Heart left ventricle (tissue), 16 donors: ENCODE data around the gene ZNF598. TPM values are rescaled to one million over a fixed set of nuclear protein-coding genes. Genes with fewer than 3 reads are reported as not detected.
A peak's percentile ranks its signal among the peaks of the same experiment; 100 is the strongest.

Experiments used
- ATAC-seq, 4 donors: fragments of 200-7000 bp; cut with Tn5 transposase; one replicate each; pipeline ENCODE4 v1.9.1; 2020 to 2022; ENCODE audit warnings: moderate library complexity in 4 of 4, mild to moderate bottlenecking in 3 of 4, moderate number of reproducible peaks in 1 of 4
- DNase-seq, 5 donors: peaks; one replicate each; pipeline ENCODE4 v3.0.0-alpha.2; 2020
- H3K27ac ChIP-seq, 12 donors: fragments of 200-600 bp; sonication (generic) in 4 of 12; one replicate each; pipeline versions ENCODE4 v1.5.0 to v1.8.0; 2016 to 2022; ENCODE audit warnings: mild to moderate bottlenecking in 2 of 12
- H3K27me3 ChIP-seq, 9 donors: fragments of 200-600 bp; sonication (generic) in 2 of 9; one replicate each; pipeline versions ENCODE4 v1.5.1 to v1.8.0; 2016 to 2022; ENCODE audit warnings: mild to moderate bottlenecking in 3 of 9
- H3K36me3 ChIP-seq, 9 donors: fragments of 200-600 bp; sonication (generic) in 2 of 9; one replicate each; pipeline versions ENCODE4 v1.5.0 to v1.8.0; 2018 to 2022; ENCODE audit warnings: mild to moderate bottlenecking in 2 of 9
- H3K4me1 ChIP-seq, 12 donors: fragments of 200-600 bp; sonication (generic) in 4 of 12; one replicate each; pipeline versions ENCODE4 v1.5.0 to v1.8.0; 2016 to 2022; ENCODE audit warnings: mild to moderate bottlenecking in 3 of 12
- H3K4me3 ChIP-seq, 12 donors: fragments of 200-600 bp; sonication (generic) in 4 of 12; one replicate each; pipeline versions ENCODE4 v1.5.0 to v1.8.0; 2017 to 2022; ENCODE audit warnings: mild to moderate bottlenecking in 9 of 12, moderate library complexity in 4 of 12
- H3K9me3 ChIP-seq, 12 donors: fragments of 200-600 bp; sonication (generic) in 4 of 12; one replicate each; pipeline versions ENCODE4 v1.5.0 to v1.8.0; 2016 to 2022; ENCODE audit warnings: mild to moderate bottlenecking in 1 of 12
- POLR2A ChIP-seq, 2 donors: fragments of 450-650 bp; IDR thresholded peaks; one replicate each; pipeline ENCODE4 v1.6.1; 2017; ENCODE audit warnings: antibody characterized with exemption in 2 of 2, mild to moderate bottlenecking in 2 of 2, moderate library complexity in 2 of 2
- WGBS, 4 donors: extraction: QIAGEN DNeasy Blood & Tissue Kit in 2 of 4; methylation state at CpG; one replicate each; pipeline versions ENCODE4 v1.1.5 to v1.1.7; 2013 to 2018; 5-methylcytosine and 5-hydroxymethylcytosine counted together
- intact Hi-C, 10 donors: fragments of 100-400 bp; cut with DNase I; formaldehyde crosslinking; loops; one replicate each; pipeline versions ENCODE4 v1.11.1 to v1.14.2; 2022
- polyA plus RNA-seq, 2 donors: library from polyadenylated mRNA; stranded (reverse); fragments of 200-250 nt; gene quantifications; one replicate each; pipeline ENCODE4 v1.2.3, GENCODE V29; 2013
- total RNA-seq, 9 donors: library from RNA; depleted of rRNA in 2 of 9; stranded (reverse); fragments of >200 nt in 2 of 9; fragmentation: NEBNext Ultra II Directional in 3 of 9; extraction: Animal tissue kit (Norgen Biotek cat#: 25700) in 3 of 9; gene quantifications; one replicate each; pipeline versions ENCODE4 v1.1.0 to v1.2.4, GENCODE V29; 2016 to 2023
- TF ChIP-seq, protein P1 (sequence below), 12 donors: fragments of 200-600 bp; sonication (generic) in 4 of 12; IDR thresholded peaks; one replicate each; pipeline versions ENCODE4 v1.5.0 to v1.8.0; 2018 to 2022; ENCODE audit warnings: antibody characterized with exemption in 12 of 12, mild to moderate bottlenecking in 5 of 12
- donor health status: ischemic (EF 13 %, LVEDD 7.1; RV severe dilation, severe dysfunction).
- donor health status: healthy with polysubstance abuse.
- donor health status: DM: no; HTN: yes; CAD: no.
- donor health status: DM: no; HTN: no; CAD: no.
- donor health status: ischemic (EF 25% LVEDD 6.9; RV normal size, moderate dysfunction).
- donor health status: ischemic (EF 25% LVEDD 5.7; RV mildly dilated, moderate dysfunction).
- donor health status: healthy.
- donor health status: DM: yes; HTN: yes; CAD: no.
- donor health status: ischemic (EF 35%, LVEDD 5.7; RV mildly dilated, moderate dysfunction).
- donor health status: nonischemic (EF 11% LVEDD 7.7; RV severe dilation, severe dysfunction).
- donor health status: DM: yes; HTN: yes; CAD: no.
- donor health status: PGD.
- donor health status: ischemic (EF 29% LVEDD 5.4; RV normal size, mild dysfunction).
- donor health status: nonischemic (EF 23%, LVEDD 6.1; RV moderate dilation, normal function).

ZNF598 gene
- total and polyA plus RNA-seq, 11 donors: 9.4 to 47.4 (median 17.0) TPM

DNA sequence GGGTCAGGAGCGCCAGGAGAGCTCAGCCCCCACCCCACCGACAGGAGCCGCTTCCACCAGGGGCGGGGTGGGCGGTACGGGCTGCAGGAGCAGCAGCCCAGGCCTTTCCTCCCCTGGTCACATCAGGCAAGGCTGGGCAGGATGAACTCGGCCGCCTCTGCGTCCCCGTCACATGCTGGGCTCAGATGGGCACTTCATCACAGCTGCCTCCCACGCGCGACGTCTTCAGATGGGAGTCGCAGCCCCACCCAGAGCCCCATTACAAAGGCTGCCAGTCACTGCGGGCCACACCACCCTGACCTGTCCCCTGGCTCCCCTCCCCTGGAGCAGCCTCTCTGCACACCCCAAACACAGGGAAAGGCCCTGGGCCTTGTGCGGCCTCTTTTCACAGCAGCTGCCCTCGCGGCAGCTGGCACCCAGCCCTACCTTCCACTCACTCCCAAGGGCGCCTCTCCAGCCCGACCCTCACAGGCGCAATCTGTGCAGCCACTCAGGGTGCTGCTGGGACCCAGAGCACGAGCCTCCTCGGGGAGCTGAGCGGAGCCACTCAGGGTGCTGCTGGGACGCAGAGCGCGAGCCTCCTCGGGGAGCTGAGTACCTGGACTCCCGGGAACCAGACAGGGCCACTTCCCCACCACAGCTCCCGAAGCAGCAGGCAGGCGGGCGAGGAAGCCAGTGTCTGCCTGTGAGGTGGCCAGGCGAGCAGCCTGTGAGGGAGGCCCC lies 4.7 kb downstream of the ZNF598 start:
- Histone ChIP-seq H3K27ac (no peak overlapping the region), H3K36me3 (peaks cover 0 to 36% (median 31%) of the 10 kb centered on the region in 9 donors), H3K4me1 (peaks cover 17 to 65% (median 45%) of the 10 kb centered on the region in 12 donors), H3K4me3 (no peak overlapping the region), H3K27me3 (no peaks in the 10 kb centered on the region), H3K9me3 (no peaks in the 10 kb centered on the region)
- WGBS, 4 donors: 72 to 82% (median 76%) methylated on average over 15 to 34 of the region's 34 CpGs
- no peak for TF ChIP-seq POLR2A (IDR thresholded peaks at IDR 0.05)
- TF ChIP-seq, protein P1, sequence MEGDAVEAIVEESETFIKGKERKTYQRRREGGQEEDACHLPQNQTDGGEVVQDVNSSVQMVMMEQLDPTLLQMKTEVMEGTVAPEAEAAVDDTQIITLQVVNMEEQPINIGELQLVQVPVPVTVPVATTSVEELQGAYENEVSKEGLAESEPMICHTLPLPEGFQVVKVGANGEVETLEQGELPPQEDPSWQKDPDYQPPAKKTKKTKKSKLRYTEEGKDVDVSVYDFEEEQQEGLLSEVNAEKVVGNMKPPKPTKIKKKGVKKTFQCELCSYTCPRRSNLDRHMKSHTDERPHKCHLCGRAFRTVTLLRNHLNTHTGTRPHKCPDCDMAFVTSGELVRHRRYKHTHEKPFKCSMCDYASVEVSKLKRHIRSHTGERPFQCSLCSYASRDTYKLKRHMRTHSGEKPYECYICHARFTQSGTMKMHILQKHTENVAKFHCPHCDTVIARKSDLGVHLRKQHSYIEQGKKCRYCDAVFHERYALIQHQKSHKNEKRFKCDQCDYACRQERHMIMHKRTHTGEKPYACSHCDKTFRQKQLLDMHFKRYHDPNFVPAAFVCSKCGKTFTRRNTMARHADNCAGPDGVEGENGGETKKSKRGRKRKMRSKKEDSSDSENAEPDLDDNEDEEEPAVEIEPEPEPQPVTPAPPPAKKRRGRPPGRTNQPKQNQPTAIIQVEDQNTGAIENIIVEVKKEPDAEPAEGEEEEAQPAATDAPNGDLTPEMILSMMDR (IDR thresholded peaks at IDR 0.05): no peak
- DNase-seq (no peak), ATAC-seq (no peak)
- intact Hi-C loops: loop anchor here in 2 of 10 donors (10.0 kb wide), 2 partner anchors 150 to 500 kb away; partner anchors contain the start of gene TRAF7 (in 1 of the 2)

DNA sequence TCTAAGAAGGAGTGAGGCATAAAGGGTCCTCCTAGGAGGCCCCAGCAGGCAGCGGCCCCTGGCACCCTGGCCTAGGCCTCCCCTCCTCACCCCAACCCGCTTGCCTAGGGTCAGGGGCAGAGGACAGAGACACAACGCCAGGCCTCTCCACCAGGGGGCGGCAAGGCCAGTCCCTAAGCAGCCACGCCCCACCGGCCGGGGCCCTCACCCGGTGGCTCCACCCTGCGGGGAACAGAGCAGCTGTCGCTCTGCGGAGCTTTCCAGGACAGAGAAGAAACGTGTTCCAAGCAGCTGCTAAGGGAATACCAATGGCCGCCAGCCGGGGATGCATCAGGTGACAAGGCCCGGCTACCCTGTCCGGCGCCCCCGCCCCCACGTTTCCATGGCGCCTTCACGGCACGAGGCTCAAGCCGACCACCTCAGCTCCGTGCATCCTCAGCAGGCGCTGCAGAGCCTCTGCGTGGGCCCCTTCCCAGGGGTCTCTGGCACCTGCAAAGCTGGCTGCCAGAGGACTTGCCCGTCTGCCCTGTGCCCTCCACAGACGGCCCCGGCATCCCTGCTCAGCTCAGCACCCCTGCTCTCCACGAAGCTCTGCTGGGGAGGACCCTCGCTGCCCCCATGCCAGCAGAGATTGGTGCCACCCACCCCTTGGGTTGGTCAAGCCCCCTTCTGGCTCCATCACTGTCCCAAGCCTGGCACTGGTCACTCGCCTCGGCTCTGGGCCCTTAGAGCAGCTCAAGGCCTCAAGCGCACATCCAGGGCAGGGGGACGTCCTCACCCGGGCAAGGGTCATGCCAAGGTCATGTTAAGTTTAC lies 5.6 kb downstream of the ZNF598 start:
- intact Hi-C loops: loop anchor here in 2 of 10 donors (10.0 kb wide), 2 partner anchors 151 to 501 kb away; partner anchors contain the start of gene TRAF7 (in 1 of the 2)
- H3K9me3 ChIP-seq: no peaks in the 10 kb centered on the region
- peak in 1 of 2 donors; percentile 11 for TF ChIP-seq POLR2A (IDR thresholded peaks at IDR 0.05)
- TF ChIP-seq, protein P1 (IDR thresholded peaks at IDR 0.05): peak; percentile 91 to 98 (median 95)
- H3K27me3 ChIP-seq: no peaks in the 10 kb centered on the region
- peaks cover 17 to 61% (median 44%) of the 10 kb centered on the region in 12 donors for H3K4me1 ChIP-seq
- ATAC-seq: peak; percentile 75 to 90 (median 86)
- H3K4me3 ChIP-seq: peak overlapping the region in 7 of 12 donors; percentile 5 to 41 (median 25)
- peak; percentile 88 to 95 (median 93) for DNase-seq
- 27 to 52% (median 30%) methylated on average over 15 to 36 of the region's 36 CpGs for WGBS, 4 donors
- peaks cover 0 to 46% (median 40%) of the 10 kb centered on the region in 9 donors for H3K36me3 ChIP-seq
- peak overlapping the region in 4 of 12 donors; percentile 2 to 32 (median 7) for H3K27ac ChIP-seq

DNA sequence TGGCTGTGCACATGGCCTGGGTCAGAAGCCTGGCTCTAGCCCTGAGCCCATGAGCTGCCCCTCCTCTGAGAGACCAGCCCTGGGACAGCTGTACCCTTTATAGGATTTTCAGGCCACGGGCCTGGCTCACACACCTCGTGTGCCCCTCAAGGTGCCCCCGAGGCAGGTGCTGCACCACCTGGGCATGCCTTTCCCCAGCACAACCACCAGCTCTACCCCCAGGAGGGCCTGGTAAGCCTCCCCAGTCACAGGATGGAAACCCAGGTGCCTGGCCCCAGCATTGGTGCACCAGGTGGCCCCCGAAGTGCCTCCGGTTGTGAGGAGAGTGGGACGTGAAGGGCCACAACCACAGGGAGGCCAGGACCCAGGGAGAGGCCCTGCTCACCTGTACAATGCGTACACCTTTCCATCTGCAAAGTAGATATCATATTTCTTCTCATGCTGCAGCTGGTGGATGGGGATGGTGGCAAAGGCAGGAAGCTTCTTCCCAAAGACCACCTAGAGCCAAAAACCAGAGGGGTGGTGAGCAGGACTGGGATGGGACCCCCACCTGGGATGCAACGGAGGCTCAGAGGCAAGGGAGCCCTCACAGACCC lies 6.3 kb downstream of the ZNF598 start:
- no peak for ATAC-seq
- DNase-seq: no peak
- 80 to 87% (median 83%) methylated on average over 8 of the region's 8 CpGs for WGBS, 4 donors
- no peaks in the 10 kb centered on the region for H3K27me3 ChIP-seq
- H3K4me3 ChIP-seq: peak overlapping the region in 1 of 12 donors; percentile 31
- TF ChIP-seq, protein P1 (IDR thresholded peaks at IDR 0.05): no peak
- no peaks in the 10 kb centered on the region for H3K9me3 ChIP-seq
- H3K4me1 ChIP-seq: peaks cover 12 to 54% (median 37%) of the 10 kb centered on the region in 12 donors
- H3K27ac ChIP-seq: no peak overlapping the region
- H3K36me3 ChIP-seq: peaks cover 0 to 53% (median 46%) of the 10 kb centered on the region in 9 donors
- intact Hi-C loops: loop anchor here in 2 of 10 donors (10.0 kb wide), 2 partner anchors 151 to 501 kb away; partner anchors contain the start of gene TRAF7 (in 1 of the 2)
